Left lung (tissue), 10 donors: ENCODE data around the gene UNC79. TPM values are rescaled to one million over a fixed set of nuclear protein-coding genes. Genes with fewer than 3 reads are reported as not detected.

Source experiments
- ATAC-seq: fragments of 200-7000 bp; cut with Tn5 transposase; one replicate; pipeline ENCODE4 v1.9.1; 2020; ENCODE audit warnings: moderate library complexity
- DNase-seq, 4 donors: peaks; one replicate each; pipeline ENCODE4 v3.0.0-alpha.2; 2013 to 2020
- H3K27ac ChIP-seq, 2 donors: fragments of 200-600 bp; sonication (generic) in 1 of 2; one replicate each; pipeline versions ENCODE4 v1.5.0 to v1.8.0; 2020 to 2021
- H3K27me3 ChIP-seq, 2 donors: fragments of 200-600 bp; sonication (generic) in 1 of 2; one replicate each; pipeline versions ENCODE4 v1.5.0 to v1.8.0; 2020 to 2021
- H3K36me3 ChIP-seq, 2 donors: fragments of 200-600 bp; sonication (generic) in 1 of 2; one replicate each; pipeline versions ENCODE4 v1.5.0 to v1.8.0; 2020 to 2021
- H3K4me1 ChIP-seq, 2 donors: fragments of 200-600 bp; one replicate each; pipeline ENCODE4 v1.8.0; 2021
- H3K4me3 ChIP-seq, 2 donors: fragments of 200-600 bp; sonication (generic) in 1 of 2; one replicate each; pipeline versions ENCODE4 v1.5.0 to v1.8.0; 2020 to 2021; ENCODE audit warnings: mild to moderate bottlenecking in 1 of 2
- H3K9me3 ChIP-seq, 2 donors: fragments of 200-600 bp; sonication (generic) in 1 of 2; one replicate each; pipeline versions ENCODE4 v1.5.0 to v1.8.0; 2020 to 2021
- CTCF ChIP-seq, 2 donors: fragments of 200-600 bp; sonication (generic) in 1 of 2; IDR thresholded peaks; one replicate each; pipeline versions ENCODE4 v1.5.0 to v1.8.0; 2021; ENCODE audit warnings: antibody characterized with exemption in 2 of 2
- intact Hi-C, 2 donors: fragments of 100-400 bp; cut with DNase I; formaldehyde crosslinking; loops; one replicate each; pipeline versions ENCODE4 v1.11.2 to v1.14.2; 2022
- polyA plus RNA-seq, 6 donors: library from polyadenylated mRNA; unstranded; fragments of 120-200 nt; gene quantifications; one replicate each; pipeline ENCODE4 v1.2.1, GENCODE V29; 2013; ENCODE audit not compliant: insufficient read length in 6 of 6
- total RNA-seq, 2 donors: library from RNA; stranded (reverse); fragmentation: NEBNext Ultra II Directional; extraction: Animal tissue kit (Norgen Biotek cat#: 25700); gene quantifications; one replicate each; pipeline ENCODE4 v1.2.1, GENCODE V29; 2021
- donor health status: DM: no; HTN: yes; CAD: no.
- donor health status: DM: no; HTN: no; CAD: no.

UNC79 gene
- total and polyA plus RNA-seq, 8 donors, result 0.13 to 0.65 (median 0.46) TPM

DNA sequence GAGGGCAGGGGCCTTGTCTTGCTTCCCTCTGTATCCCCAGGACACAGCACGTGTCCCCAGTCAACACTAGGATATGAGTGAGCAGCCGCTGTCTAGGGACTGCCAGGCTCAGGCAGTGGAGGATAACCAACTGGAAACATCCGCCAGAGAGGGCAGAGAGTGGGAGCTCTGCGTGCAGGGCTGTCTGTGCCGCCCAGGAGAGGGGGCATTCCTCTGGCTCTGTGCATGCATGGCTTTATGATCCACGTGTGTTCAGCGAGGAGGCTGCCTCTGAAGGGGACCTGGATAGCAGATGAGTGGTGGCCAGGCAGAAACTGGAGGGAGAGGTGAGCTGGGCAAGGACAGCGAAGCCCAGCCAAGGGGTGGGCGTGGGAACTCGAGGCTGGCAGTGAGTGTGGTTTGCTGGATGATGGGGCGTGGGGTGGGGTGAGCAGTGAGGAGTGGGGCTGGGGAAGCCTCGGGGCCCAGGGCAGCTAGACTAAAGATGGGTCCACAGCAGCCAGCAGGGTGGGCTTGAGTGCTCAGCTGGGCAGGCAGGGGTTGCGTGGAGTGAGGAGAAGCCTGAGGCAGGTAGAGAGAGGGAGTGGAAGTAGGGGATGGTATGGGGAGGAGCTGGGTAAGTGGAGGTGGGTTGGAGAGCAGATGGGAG, 284.7 kb downstream of the UNC79 start:
- DNase-seq (peak in 1 of 4 donors; percentile 59), ATAC-seq (no peak)
- intact Hi-C loops, result no loop called here
- TF ChIP-seq CTCF (IDR thresholded peaks at IDR 0.05), result no peak
- no peaks in the 10 kb centered on the region for H3K4me1 ChIP-seq
- no peak overlapping the region for H3K27ac ChIP-seq
- peaks cover 0 to 32% of the 10 kb centered on the region in 2 donors for H3K27me3 ChIP-seq
- no peaks in the 10 kb centered on the region for H3K36me3 ChIP-seq
- no peak overlapping the region for H3K4me3 ChIP-seq
- H3K9me3 ChIP-seq, result no peaks in the 10 kb centered on the region

- no peak overlapping the region for H3K27ac ChIP-seq
- H3K4me1 ChIP-seq, result no peaks in the 10 kb centered on the region
- no peaks in the 10 kb centered on the region for H3K9me3 ChIP-seq
- H3K4me3 ChIP-seq, result no peak overlapping the region
- no peaks in the 10 kb centered on the region for H3K36me3 ChIP-seq
- ATAC-seq, result no peak
- intact Hi-C loops, result no loop called here
- TF ChIP-seq CTCF (IDR thresholded peaks at IDR 0.05), result no peak
- no peak for DNase-seq
- peaks cover 0 to 32% of the 10 kb centered on the region in 2 donors for H3K27me3 ChIP-seq
Observed at GRCh38 chr14:93716002-93716745, 285.4 kb downstream of the UNC79 start.

GRCh38 chr14:93716746-93717667, 286.3 kb downstream of the UNC79 start:
- ATAC-seq (no peak), DNase-seq (peak in 1 of 4 donors; percentile 56)
- Histone ChIP-seq H3K27me3 (peaks cover 0 to 32% of the 10 kb centered on the region in 2 donors), H3K4me3 (no peak overlapping the region), H3K4me1 (no peaks in the 10 kb centered on the region), H3K9me3 (no peaks in the 10 kb centered on the region), H3K27ac (no peak overlapping the region), H3K36me3 (no peaks in the 10 kb centered on the region)
- no peak for TF ChIP-seq CTCF (IDR thresholded peaks at IDR 0.05)
- intact Hi-C loops, result no loop called here

- no peaks in the 10 kb centered on the region for H3K9me3 ChIP-seq
- DNase-seq, result no peak
- H3K27me3 ChIP-seq, result peaks cover 0 to 25% of the 10 kb centered on the region in 2 donors
- TF ChIP-seq CTCF (IDR thresholded peaks at IDR 0.05), result no peak
- intact Hi-C loops, result no loop called here
- H3K27ac ChIP-seq, result no peak overlapping the region
- H3K4me3 ChIP-seq, result no peak overlapping the region
- ATAC-seq, result no peak
- H3K4me1 ChIP-seq, result no peaks in the 10 kb centered on the region
- no peaks in the 10 kb centered on the region for H3K36me3 ChIP-seq
Observed at GRCh38 chr14:93717668-93718320, 287.1 kb downstream of the UNC79 start.
